Peyer's patch (tissue), 4 donors: ENCODE results near the gene SVOPL. TPM values are rescaled to one million over a fixed set of nuclear protein-coding genes. Genes with fewer than 3 reads are reported as not detected.

Experiments used
- DNase-seq, 3 donors: peaks; one replicate each; pipeline ENCODE4 v3.0.0-alpha.2; 2017 to 2019
- H3K27ac ChIP-seq, 4 donors: fragments of 200-600 bp; sonication (generic); one replicate each; pipeline ENCODE4 v1.5.1; 2016 to 2019
- H3K27me3 ChIP-seq, 2 donors: fragments of 200-600 bp; sonication (generic); one replicate each; pipeline ENCODE4 v1.5.1; 2019
- H3K36me3 ChIP-seq, 3 donors: fragments of 200-600 bp; sonication (generic); one replicate each; pipeline ENCODE4 v1.5.1; 2016 to 2019
- H3K4me1 ChIP-seq, 4 donors: fragments of 200-600 bp; sonication (generic); one replicate each; pipeline ENCODE4 v1.5.1; 2016 to 2019
- H3K4me3 ChIP-seq, 4 donors: fragments of 200-600 bp; sonication (generic); 1 replicate in 3 of 4; 2 replicates in 1 of 4; pipeline ENCODE4 v1.5.1; 2016 to 2019; ENCODE audit warnings: mild to moderate bottlenecking in 1 of 4
- H3K9me3 ChIP-seq, 4 donors: fragments of 200-600 bp; sonication (generic); one replicate each; pipeline ENCODE4 v1.5.1; 2016 to 2019; ENCODE audit warnings: mild to moderate bottlenecking in 1 of 4
- POLR2A ChIP-seq, 2 donors: fragments of 450-650 bp; IDR thresholded peaks; one replicate each; pipeline ENCODE4 v1.5.1; 2017; ENCODE audit warnings: antibody characterized with exemption in 2 of 2, mild to moderate bottlenecking in 2 of 2, moderate library complexity in 2 of 2
- total RNA-seq, 4 donors: library from RNA; depleted of rRNA; stranded (reverse); fragments of >200 nt; gene quantifications; one replicate each; pipeline ENCODE4 v1.1.0, GENCODE V29; 2016
- TF ChIP-seq, protein P1 (sequence below), 6 experiments: fragments of 450-650 bp in 4 of 6; fragments of 200-600 bp in 2 of 6; sonication (generic) in 1 of 6; IDR thresholded peaks; one replicate each; pipeline ENCODE4 v1.5.1; 2017 to 2019; ENCODE audit warnings: antibody characterized with exemption in 6 of 6, mild to moderate bottlenecking in 3 of 6, moderate library complexity in 1 of 6

Gene SVOPL
- total RNA-seq, 4 donors from 2014 or later, result 0.40 TPM; not detected in 3

DNA sequence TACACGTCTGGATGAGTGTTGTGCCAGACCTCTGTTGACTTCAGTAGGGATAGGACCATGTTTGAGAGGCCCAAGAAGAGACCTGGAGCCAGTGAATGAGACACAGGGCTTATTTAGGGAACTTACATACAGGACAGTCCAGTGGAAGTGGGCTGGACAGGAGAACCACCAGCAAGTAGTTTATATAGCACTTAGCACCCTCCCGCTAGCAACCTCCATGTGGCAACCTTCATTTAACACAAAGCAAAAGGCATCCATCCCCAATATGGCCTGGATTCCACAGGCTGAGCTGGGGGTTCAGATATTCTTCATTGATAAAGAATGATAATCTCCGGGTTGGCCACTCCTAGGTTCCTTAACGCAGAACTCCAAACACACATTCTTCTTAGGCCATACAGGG lies 147.4 kb downstream of the SVOPL start:
- TF ChIP-seq POLR2A (IDR thresholded peaks at IDR 0.05), result no peak
- TF ChIP-seq, protein P1, sequence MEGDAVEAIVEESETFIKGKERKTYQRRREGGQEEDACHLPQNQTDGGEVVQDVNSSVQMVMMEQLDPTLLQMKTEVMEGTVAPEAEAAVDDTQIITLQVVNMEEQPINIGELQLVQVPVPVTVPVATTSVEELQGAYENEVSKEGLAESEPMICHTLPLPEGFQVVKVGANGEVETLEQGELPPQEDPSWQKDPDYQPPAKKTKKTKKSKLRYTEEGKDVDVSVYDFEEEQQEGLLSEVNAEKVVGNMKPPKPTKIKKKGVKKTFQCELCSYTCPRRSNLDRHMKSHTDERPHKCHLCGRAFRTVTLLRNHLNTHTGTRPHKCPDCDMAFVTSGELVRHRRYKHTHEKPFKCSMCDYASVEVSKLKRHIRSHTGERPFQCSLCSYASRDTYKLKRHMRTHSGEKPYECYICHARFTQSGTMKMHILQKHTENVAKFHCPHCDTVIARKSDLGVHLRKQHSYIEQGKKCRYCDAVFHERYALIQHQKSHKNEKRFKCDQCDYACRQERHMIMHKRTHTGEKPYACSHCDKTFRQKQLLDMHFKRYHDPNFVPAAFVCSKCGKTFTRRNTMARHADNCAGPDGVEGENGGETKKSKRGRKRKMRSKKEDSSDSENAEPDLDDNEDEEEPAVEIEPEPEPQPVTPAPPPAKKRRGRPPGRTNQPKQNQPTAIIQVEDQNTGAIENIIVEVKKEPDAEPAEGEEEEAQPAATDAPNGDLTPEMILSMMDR (IDR thresholded peaks at IDR 0.05), result no peak
- Histone ChIP-seq H3K36me3 (peaks cover 0 to 85% (median 4%) of the 10 kb centered on the region in 3 donors), H3K4me1 (no peaks in the 10 kb centered on the region), H3K27ac (no peak overlapping the region), H3K9me3 (peaks cover 0 to 37% (median 14%) of the 10 kb centered on the region in 4 donors), H3K4me3 (no peak overlapping the region), H3K27me3 (no peaks in the 10 kb centered on the region)
- DNase-seq, result no peak

DNA sequence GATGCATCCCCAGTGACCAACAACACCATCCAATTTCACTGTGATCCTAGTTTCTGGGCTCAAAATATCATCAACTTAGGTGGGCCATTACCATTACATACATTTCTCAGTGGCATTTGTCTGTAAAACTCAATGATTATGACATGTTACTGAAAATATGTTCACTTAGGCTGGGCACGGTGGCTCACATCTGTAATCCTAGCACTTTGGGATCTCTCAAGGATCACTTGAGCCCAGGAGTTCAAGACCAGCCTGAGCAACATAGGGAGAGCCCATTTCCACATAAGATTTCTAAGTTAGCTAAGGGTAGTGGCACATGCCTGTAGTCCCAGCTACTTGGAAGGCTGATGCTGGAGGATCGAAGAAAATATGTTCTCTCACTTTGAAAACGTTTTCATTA lies 150.1 kb downstream of the SVOPL start:
- Histone ChIP-seq H3K27me3 (no peaks in the 10 kb centered on the region), H3K4me1 (no peaks in the 10 kb centered on the region), H3K4me3 (no peak overlapping the region), H3K27ac (no peak overlapping the region), H3K36me3 (peaks cover 0 to 67% (median 0%) of the 10 kb centered on the region in 3 donors), H3K9me3 (peaks cover 0 to 10% (median 0%) of the 10 kb centered on the region in 4 donors)
- DNase-seq, result no peak
- TF ChIP-seq, protein P1 (IDR thresholded peaks at IDR 0.05), result no peak
- no peak for TF ChIP-seq POLR2A (IDR thresholded peaks at IDR 0.05)

DNA sequence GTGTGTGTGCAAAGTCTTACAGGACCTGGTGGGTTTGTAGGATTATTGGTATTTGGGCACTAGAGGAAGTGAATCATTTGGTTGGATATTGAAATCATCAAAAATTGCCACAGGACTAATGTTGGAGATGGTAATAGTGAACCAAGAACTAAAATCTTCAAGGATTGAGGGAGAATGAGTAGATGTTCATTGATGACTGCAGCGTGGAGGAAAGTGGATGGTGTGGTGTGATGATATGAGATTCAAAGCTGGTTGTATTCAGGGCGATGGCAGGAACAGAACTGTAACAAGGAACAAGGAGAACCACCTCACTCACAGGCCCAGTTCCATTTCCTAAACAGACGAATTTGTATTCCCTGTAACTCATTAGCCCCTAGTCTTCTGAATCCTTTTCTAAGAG lies 150.8 kb downstream of the SVOPL start:
- H3K9me3 ChIP-seq, result peaks cover 0 to 2% (median 0%) of the 10 kb centered on the region in 4 donors
- no peaks in the 10 kb centered on the region for H3K27me3 ChIP-seq
- no peaks in the 10 kb centered on the region for H3K4me1 ChIP-seq
- no peak overlapping the region for H3K4me3 ChIP-seq
- H3K27ac ChIP-seq, result no peak overlapping the region
- peaks cover 0 to 59% (median 0%) of the 10 kb centered on the region in 3 donors for H3K36me3 ChIP-seq
- no peak for DNase-seq
- TF ChIP-seq POLR2A (IDR thresholded peaks at IDR 0.05), result no peak
- TF ChIP-seq, protein P1 (IDR thresholded peaks at IDR 0.05), result no peak

DNA sequence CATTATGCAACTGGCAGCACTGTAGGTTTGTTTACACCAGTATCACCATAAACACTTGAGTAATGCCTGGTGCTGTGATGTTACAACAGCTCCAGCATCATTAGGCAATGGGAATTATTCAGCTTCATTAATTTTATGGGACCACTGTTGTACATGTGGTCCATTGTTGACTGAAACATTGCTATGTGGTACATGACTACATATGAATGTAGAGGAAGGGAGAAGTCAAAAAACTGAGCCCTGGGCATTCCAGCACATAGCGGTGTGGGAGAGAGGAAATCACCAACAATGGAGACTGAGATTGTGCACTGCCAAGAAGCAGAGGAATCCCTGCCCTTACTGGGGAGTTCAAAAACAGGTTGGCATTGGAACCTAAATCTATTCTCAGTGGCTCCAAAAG lies 152.1 kb downstream of the SVOPL start:
- Histone ChIP-seq H3K36me3 (peaks cover 0 to 47% (median 0%) of the 10 kb centered on the region in 3 donors), H3K4me3 (no peak overlapping the region), H3K27me3 (no peaks in the 10 kb centered on the region), H3K9me3 (no peaks in the 10 kb centered on the region), H3K4me1 (no peaks in the 10 kb centered on the region), H3K27ac (no peak overlapping the region)
- DNase-seq, result no peak
- TF ChIP-seq POLR2A (IDR thresholded peaks at IDR 0.05), result no peak
- TF ChIP-seq, protein P1 (IDR thresholded peaks at IDR 0.05), result no peak

DNA sequence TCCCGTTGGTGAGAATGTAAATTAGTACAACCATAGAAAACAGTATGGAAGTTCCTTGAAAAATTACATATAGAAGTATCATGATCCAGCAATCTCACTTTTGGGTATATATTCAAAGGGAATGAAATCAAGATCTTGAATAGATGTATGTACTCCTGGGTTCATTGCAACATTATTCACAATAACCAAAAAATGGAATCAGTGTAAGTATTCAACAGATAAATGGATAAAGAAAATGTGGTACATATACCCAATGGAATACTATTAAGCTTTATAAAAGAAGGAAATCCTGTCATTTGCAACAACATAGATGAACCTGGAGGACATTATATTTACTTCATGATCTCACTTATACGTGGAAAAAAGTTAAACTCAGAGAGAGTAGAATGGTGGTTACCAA lies 154.3 kb downstream of the SVOPL start:
- no peaks in the 10 kb centered on the region for H3K4me1 ChIP-seq
- H3K9me3 ChIP-seq, result no peaks in the 10 kb centered on the region
- H3K27ac ChIP-seq, result no peak overlapping the region
- peaks cover 0 to 25% (median 0%) of the 10 kb centered on the region in 3 donors for H3K36me3 ChIP-seq
- TF ChIP-seq, protein P1 (IDR thresholded peaks at IDR 0.05), result no peak
- TF ChIP-seq POLR2A (IDR thresholded peaks at IDR 0.05), result no peak
- H3K27me3 ChIP-seq, result no peaks in the 10 kb centered on the region
- no peak for DNase-seq
- no peak overlapping the region for H3K4me3 ChIP-seq
